Epidermal melanocyte (primary cell): ENCODE data around the gene PRIMA1.

Experiments
- DNase-seq: peaks from one replicate; pipeline ENCODE4 v3.0.0; 2011; ENCODE audit warnings: low spot score; ENCODE audit not compliant: insufficient read length

The PRIMA1 gene

DNA sequence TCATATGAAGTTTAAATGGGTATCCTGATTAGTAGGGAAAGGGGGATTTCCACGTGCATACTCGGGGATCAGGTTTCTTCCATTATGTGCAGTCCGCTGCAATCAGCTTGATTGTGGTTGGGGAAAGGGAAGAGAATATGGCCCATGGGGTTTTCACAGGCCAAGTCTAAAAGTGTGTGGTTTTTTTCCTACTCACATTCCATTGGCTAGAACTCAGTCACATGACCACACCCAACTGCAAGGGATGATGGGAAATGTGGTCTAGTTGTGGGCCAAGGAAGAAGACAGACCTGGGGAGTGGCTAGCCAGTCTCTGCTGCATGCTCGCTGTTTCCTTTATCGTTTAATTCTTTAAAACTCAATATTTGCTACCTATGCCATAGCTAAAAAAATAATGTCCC, 105.1 kb downstream of the PRIMA1 start:
- DNase-seq, result no peak

DNA sequence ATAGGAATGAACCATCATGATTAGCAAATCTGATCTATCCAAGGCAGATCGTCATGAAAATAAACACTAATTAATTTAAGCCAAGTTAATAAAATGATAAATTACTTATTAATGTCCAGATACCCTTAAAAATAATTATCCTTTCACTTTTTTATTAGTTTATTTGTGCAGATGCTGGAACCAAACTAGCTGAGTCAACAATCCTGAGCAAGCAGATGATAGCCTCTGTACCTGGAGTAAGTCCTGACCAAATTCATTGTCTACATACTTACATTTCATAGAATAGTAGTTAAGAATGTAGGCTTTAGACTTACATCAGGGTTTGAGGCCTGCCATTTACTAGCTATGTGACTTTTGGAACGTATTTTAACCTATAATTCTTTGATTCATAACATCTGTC, 105.8 kb downstream of the PRIMA1 start:
- no peak for DNase-seq

DNA sequence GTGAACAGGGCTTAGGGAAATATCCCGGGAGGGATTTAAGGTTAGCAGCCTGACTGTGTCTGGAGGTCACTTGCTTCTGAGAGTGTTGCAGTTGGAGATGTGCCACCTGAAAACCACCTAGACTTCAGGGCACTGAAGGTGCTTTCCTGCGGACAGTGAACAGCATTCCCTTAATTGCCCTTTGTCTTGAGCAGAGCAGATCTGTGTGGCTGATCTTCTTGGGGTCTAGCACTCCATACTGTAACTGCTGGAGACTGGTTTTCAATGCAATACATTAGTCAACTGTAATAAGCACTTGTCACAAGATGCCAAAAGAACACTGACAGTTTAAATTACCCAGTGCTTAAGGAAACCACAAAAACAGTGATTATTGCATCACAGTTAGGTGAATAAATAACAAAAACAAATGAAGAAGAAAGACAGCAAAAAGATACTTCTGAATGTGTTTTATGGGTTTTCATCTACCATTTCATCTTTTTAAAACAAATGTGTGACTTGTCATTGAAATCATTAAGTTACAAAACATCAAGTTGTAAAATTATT, 111.8 kb downstream of the PRIMA1 start:
- no peak for DNase-seq

DNA sequence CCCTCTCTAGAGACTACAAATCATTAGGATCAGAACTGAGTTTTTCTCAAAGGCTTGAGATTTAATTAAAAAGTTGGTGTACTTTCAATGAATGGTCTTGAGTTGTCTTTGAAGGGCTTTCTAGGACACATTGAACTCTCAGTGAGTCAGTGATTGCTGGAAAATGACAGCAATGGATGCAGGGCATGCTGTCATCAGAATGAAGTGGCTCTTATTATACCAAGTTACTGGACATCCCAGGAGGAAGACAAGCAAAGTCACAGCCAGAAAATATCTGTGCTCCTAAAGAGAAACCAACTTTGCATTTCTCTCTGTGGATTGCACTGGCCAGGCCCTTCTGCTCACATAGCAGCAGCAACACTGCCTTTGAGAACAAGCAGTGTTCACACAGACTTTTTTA, 112.6 kb downstream of the PRIMA1 start:
- DNase-seq, result no peak

DNA sequence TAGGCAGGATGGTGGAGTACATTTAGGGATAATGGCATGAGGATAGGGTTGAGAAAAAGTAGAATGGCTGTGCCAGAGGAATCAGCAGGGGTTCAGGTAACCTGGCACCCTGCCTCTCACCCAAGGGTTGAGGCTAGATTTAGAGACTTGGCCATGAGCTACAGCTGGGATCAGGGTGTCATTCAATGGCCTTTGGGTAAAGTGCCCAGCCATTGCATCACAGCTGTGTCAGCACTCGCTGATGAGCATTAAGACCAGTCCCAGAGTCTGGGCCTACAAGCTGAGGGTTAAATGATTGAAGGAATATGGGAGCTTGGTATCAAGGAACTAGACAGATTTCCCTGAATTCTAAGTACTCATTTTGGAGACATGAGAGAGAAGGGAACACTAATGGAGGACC, 113.9 kb downstream of the PRIMA1 start:
- no peak for DNase-seq

DNA sequence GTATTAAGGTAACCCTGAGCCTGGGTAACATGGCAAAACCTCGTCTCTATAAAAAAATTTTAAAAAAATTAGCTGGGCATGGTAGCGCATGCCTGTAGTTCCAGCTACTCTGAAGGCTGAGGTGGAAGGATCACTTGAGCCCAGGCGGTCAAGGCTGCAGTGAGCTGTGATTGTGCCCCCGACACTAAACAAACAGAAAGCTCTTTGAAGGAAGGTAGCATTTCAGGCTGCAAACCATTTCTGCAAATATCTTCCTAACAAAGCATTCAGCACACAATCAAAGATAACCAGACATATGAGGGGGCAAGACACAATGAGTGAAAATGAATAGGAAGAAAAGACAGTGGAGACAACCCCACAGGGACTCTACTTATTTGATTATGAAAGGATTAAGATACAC, 118.7 kb downstream of the PRIMA1 start:
- DNase-seq, result no peak
